ENCODE data around the gene TFE3.
"Not testable (repeated sequence)": the region's sequence is repeated elsewhere in the genome, so short reads cannot be mapped to it uniquely, and the experiment has no call there.

TFE3 gene

GRCh38 chrX:48999030-48999429 lies 44.1 kb downstream of the TFE3 start:
- DNase-seq = no peak

DNA sequence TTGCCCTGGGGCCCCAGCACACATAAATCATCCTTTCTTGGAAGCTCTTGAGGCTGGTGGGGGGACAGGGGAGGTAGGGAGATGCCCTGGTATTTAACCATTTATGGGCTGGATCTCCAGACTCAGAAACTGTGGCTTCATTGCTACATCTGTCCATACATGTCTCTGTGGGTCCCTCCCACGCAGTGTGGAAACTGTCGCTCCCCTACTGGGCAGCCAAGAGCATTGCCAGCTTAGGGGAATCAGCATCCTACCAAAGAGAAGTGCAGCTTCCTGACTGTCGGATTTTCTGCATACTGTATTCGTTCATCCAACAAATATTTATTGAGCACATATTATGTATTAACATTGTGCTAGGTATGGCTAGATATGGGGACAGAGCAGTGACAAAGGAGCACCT lies 44.8 kb downstream of the TFE3 start:
- DNase-seq = no peak

- DNase-seq = no peak
Measured at GRCh38 chrX:48997865-48998264, 45.3 kb downstream of the TFE3 start.

DNA sequence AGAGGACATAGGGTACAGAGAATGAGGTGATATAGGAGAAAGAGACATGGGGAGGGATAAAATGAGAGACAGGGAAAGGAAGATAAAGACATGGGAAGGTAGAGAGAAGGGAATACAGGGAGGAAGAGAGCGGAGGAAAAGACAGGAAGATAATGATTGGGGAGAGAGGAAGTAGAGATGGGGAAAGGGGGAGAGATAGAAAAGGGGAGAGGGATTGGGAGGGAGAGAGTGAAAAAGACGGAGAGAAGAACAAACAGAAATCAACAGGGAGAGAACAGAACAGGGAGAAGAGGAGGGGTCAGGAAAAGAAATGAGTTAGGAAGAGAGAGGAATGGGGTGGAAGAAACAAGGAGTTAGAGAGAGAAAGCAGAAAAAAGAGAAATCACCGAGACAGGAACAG lies 45.7 kb downstream of the TFE3 start:
- no peak for DNase-seq

DNA sequence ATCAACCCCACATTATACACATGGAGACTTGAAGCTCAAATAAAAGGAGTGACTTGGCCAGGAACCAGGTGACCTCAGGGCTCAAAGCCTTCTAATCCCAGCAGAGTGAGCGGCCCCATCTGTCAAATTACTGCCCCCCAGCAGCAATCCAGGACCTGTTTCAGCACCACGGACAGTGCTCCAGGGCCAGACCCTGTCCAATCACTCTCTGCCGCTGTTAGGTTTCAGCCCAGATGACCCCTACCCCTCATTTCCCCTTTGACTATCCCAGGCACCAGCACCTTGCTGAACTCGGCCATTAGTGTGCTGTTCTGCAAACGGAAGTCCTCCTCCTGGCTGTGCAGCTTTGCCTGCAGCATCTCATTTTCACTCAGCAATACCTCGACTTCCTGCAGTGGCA lies 46.2 kb downstream of the TFE3 start:
- no peak for DNase-seq

- DNase-seq = no peak
Measured at GRCh38 chrX:48992341-48992740, 50.8 kb downstream of the TFE3 start.

GRCh38 chrX:48989483-48989882 lies 53.7 kb downstream of the TFE3 start:
- DNase-seq = no peak

GRCh38 chrX:48983896-48984295 lies 59.3 kb downstream of the TFE3 start:
- no peak for DNase-seq

GRCh38 chrX:48983081-48983480 lies 60.1 kb downstream of the TFE3 start:
- no peak for DNase-seq

GRCh38 chrX:48981178-48981577 lies 62.0 kb downstream of the TFE3 start:
- DNase-seq = no peak

- DNase-seq = not testable (repeated sequence)
Measured at GRCh38 chrX:48980341-48980740, 62.8 kb downstream of the TFE3 start.
